ENCODE data around the gene DDI2.
A peak's percentile ranks its signal among the peaks of the same experiment; 100 is the strongest.
"Not testable (repeated sequence)": the region's sequence is repeated elsewhere in the genome, so short reads cannot be mapped to it uniquely, and the experiment has no call there.

DDI2 gene

DNA sequence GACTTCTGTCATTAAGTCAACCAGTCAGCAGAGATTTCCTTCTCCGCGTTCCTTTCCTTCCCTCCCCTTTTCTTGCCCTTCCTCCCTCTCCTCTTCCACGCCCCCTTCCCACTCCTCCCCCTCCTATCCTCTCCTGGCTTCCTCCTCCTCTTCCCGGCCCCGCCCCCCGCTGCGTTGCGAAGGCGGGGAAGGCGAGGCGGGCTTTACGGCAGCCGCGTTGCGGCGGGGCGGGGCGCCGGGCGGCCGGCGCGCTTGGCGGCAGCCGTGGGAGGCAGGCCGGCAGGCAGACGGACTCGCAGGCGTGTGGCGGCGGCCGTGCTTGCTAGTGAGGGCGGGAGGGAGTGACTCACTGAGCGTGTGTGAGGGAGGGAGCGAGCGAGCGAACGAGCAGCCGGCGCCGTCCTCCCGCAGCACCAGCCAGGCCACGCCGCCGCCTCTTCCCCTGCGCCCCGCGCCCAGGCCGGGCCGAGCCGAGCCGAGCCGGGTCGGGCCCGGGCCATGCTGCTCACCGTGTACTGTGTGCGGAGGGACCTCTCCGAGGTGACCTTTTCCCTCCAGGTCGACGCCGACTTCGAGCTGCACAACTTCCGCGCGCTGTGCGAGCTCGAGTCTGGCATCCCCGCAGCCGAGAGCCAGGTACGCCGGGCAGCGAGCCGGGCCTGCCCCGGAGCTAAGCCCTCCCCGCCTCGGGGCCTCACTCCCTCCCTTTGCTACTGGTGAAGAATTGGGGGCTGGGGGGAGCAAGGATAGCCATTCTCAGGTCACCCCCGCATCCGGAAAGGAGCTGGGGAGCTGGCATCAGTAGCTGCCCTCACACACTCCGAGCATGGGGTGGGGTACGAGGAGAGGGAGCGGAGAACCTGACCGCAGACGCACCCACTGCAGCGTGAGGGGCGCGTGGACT is at the start of gene DDI2:
DDI2 (plus strand) TSS at position 286 of the 904 bp plus-strand sequence; CDS start at position 499, 213 bp downstream.
- peak; percentile 84 for DNase-seq (ENCODE audit: low read depth)

DNA sequence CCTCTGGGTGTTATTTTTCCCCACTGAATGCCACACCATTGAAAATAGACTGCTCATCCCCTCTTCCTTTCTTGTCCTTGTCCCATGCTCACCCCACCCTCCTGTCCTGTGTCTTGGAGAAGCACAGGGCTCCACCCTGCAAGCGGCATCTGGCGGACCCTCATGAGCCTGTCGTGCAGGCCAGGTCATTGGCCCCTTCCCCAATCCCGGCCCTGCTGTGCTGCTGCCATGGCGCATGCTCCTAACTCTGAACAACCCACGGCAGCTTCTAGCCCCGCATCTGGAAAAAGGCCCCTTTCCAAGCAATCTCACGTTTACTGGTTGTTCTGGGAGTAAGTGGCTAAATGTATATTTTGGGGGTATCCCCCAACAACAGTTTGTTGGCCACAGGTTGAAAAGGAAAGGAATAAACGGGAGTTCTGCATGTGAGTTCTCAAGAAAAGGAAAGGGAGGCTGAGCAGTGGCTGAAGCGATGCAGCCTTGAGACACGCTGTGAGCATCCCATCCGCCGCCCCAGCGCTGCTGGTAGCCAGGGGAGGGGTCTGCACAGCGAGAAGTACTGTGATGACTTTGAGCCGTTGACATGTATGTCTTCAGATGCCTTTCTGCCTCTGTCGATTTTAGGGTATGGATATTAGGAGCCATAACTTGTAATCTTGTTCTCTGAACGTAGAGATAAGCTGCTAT is 48.7 kb upstream of the DDI2 start:
- no peak for DNase-seq (ENCODE audit: low read depth)

- no peak for DNase-seq (ENCODE audit: low read depth)
Observed at GRCh38 chr1:15570861-15571260, 46.4 kb upstream of the DDI2 start.

GRCh38 chr1:15571266-15571665 is 46.0 kb upstream of the DDI2 start:
- no peak for DNase-seq (ENCODE audit: low read depth)

DNA sequence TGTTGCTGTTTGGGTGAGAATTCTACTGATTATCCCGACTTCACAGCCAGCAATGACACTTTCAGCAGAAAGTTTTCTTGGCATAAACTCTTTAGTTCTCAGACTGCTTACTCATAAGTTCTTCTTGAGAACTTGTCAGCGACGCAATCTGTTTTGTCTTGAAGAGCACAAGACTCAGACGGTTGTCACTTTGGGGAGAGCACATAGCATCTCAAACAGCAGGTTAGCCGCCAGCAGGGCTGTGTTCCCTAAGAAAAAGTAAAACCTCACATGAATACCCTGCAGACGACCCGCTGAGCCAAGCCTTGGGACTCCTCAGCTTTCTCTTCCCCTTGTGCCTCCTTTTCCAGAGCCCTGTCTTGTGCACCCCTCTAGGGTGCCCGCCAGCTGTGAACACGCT is 43.8 kb upstream of the DDI2 start:
- DNase-seq (ENCODE audit: low read depth) = no peak

DNA sequence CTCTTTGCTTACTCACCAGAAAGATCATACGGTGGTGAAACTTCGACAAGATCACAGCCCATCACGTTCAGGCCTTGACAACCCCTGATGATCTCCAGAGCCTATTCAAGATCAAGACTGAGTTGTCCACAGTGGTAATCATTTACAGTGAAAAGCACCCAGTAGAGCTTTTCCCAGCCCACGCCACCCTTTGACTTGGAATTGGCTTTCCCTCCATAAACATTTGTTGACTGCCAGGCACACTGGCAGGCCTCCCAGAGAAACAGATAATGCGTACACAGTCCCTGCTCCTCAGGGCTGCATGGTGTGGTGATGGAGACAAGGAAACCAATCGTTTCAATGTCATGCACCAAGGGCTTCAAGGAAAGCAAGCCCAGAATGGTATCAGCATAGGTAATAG is 42.5 kb upstream of the DDI2 start:
- no peak for DNase-seq (ENCODE audit: low read depth)

DNA sequence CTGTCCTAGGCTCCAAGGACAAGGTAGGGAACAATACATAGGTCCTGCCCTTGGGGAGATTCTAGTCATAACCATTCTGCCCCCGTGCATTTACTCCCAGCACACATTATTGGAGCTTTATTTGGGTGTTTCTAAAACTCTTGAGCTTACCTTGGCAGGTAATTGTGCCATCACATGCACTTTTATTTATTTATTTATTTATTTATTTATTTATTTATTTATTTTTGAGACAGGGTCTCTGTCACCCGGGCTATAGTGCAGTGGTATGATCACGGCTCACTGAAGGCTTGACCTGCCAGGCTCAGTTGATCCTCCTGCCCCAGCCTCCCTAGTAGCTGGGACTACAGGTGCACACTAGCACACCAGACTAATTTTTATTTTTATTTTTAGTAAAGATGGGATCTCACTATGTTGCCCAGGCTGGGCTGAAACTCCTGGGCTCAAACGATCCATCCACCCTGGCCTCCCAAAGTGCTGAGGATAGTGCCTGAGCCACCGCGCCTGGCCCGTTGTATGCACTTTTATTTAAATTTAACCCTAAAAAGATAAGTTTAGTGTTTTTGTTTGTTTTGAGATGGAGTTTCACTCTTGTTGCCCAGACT is 41.6 kb upstream of the DDI2 start:
- no peak for DNase-seq (ENCODE audit: low read depth)

- no peak for DNase-seq (ENCODE audit: low read depth)
Observed at GRCh38 chr1:15577691-15578090, 39.6 kb upstream of the DDI2 start.

GRCh38 chr1:15578921-15579682 is 38.2 kb upstream of the DDI2 start:
- no peak for DNase-seq (ENCODE audit: low read depth)

DNA sequence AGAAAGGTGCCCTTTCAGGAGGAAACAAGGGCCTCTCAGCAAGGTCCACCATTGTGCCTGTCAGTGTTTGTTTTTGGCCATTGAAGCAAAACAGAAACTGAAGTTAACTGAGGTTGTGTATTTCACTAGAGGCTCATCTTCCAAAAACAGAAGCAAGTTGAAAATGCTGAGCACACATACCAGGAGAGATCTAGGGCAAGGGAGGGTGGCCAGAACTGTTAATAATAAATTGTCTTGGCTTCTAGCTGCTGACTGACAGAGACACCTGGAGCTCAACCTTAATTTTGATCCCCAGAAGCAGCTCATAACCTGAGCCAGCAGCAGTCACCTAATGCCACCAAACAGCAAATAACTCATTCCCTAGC is 37.6 kb upstream of the DDI2 start:
- DNase-seq (ENCODE audit: low read depth) = no peak

DNA sequence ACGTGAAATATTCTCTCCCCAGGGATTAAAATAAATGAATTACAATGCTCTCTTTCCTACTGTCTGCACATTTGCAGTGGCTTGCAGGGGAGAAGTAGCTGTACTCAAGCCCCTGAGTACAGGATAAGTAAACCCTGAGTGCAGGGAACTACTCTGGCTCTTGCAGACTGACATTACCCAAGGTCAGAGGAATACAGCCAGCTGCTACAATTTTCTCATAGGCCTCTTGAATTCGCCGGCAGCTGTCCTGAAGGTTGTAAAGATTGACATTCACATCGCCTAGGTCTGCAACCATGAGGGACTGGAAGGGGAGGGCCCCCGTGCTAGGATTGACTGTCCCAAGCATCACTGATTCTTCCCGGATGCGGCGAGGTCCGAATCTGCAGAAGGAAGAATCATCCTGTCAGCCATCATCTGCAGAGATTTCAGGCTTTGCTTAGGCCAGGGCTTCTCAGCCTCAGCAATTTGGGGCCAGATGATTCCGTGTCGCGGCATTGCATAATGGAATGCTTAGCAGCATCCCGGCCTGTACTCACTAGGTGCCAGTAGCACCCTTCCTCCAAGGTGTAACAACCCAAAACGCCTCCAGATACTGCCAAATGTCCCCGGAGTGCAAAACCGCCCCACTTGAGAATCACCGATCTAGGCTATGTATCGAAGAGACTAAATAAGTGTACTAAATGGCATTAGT is 34.1 kb upstream of the DDI2 start:
- DNase-seq (ENCODE audit: low read depth) = no peak

DNA sequence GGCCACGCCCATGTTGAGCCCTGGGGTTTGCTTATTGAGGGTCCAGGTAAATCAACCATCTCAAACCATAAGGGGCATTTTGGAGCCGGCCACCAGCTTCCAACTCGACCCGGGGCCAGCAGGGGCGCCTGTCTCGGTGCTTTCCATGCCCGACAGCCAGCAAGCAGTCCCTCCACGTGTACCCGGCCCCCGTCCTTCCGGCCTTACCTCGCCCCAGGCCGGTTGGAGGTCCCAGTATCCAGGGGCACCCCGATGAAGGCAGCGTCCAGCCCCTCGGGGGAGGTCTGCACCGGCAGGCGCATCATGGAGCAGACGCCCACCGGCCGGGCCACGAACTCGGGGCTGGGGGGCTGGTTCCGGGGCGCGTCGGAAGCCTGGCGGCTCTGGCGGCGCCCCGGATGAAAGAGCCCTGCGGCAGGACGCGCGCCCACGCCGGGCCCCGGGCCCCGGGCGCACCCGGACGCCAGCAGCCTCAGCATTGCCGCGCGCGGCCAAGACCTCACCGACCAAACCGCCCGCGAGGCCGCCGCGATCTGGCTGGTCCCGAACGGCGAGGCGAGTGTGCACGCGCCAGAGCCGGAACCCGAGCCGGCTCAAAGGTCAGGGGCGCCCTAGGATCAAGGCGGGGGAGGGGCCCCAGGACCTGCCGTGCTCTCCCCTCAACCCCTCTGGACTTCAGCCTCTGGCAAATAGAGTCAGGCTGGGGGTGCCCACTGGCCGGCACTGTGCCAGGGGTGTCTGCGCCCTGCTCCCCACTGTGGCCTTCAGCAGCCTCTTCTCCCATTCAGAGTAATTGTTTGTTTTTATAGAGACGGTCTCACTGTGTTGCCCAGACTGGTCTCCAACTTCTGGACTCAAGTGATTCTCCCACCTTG is 32.5 kb upstream of the DDI2 start, which contains the start of gene AGMAT:
AGMAT (minus strand) TSS at position 563 of the 875 bp plus-strand sequence; CDS start at position 479, 84 bp downstream.
- DNase-seq (ENCODE audit: low read depth) = peak; percentile 39

DNA sequence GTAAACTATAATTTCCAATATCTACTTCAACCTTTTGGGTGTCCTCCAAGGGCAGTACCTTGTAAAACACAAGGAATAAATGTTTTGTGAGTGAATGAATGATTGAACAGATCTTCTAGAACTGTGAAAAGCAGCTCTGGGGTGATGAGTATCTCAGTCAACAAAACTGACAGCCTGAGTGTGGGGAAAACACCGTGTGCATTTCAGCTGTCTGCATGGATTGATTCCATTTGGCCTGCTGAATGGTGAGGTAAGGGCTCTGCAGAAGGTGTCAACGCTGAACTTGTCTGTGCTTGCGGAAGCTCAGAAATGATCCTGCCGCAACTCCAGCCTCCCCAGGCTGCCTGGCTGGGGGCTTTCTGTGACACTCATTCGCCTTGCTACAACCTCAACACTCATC is 25.0 kb upstream of the DDI2 start:
- no peak for DNase-seq (ENCODE audit: low read depth)

GRCh38 chr1:15595809-15596617 is 21.2 kb upstream of the DDI2 start:
- no peak for DNase-seq (ENCODE audit: low read depth)

GRCh38 chr1:15598436-15598835 is 18.8 kb upstream of the DDI2 start:
- DNase-seq (ENCODE audit: low read depth) = no peak

DNA sequence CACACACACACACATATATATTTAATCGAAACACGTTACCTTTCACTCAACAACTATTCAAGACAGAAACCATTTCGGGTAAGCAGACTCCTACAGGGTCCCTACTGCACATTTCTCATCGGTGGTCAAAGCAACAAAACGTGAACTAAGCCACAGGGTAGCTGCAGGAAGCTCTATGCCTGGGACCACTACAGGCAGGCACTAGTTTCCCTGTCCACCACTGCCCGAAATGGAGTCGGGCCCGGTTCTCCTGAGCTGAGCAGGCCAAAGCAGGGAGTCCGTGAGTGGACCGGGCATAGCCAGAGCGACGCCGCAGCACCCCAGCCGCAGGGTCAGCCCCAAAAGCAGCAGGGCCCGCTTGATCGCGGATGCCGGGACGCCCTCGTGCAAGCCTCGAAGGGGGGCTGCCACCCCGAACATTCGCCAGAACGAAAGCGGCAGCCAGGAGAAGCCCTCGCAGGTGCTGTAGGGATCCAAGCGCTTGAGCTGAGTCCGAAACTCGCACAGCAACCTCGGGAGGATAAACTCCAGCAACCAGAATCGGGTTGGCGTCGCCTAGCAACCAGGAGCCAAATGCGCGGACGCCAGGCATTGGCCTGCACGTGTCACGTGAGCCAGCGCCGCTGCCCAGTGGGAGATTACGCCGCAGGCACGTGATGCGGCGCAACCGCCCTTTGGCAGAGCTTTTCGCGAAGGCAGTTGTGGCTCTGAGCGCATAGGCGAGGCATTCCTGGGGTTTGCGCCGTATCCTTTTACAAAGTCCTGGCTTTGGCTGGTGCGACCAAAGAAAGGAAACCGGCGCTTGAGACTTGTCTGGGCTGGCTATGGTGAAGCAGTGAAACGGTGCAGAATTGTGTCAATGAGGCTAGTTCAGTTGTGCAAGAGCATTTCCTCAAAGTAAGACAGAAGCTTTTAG is 13.9 kb upstream of the DDI2 start:
- DNase-seq (ENCODE audit: low read depth) = peak; percentile 68

GRCh38 chr1:15603966-15604282 is 13.3 kb upstream of the DDI2 start:
- not testable (repeated sequence) for DNase-seq (ENCODE audit: low read depth)

- DNase-seq (ENCODE audit: low read depth) = not testable (repeated sequence)
Observed at GRCh38 chr1:15604400-15604799, 12.9 kb upstream of the DDI2 start.
